Stimulated activated naive CD8-positive, alpha-beta T cell treated with anti-CD3 and anti-CD28 coated beads, Interleukin-15, amount 100 ng/mL, for 72 hours (primary cell): ENCODE measurements around the gene PHPT1.

ENCODE experiments used
- ATAC-seq: fragments of 150-1000 bp; cut with Tn5 transposase; 2 replicates; pipeline ENCODE4 v1.10.0; 2021; ENCODE audit warnings: mild to moderate bottlenecking, moderate library complexity
- DNase-seq, 2 donors: peaks; one replicate each; pipeline ENCODE4 v3.0.0; 2021 to 2022
- H3K27ac Mint-ChIP-seq, 2 donors: one replicate each; pipeline ENCODE4 v1.8.0; 2022; ENCODE audit warnings: mild to moderate bottlenecking in 2 of 2, mixed read lengths in 2 of 2, moderate library complexity in 2 of 2
- H3K27me3 Mint-ChIP-seq: one replicate; pipeline ENCODE4 v1.8.0; 2022; ENCODE audit warnings: mixed read lengths
- H3K4me1 Mint-ChIP-seq: one replicate; pipeline ENCODE4 v1.8.0; 2022; ENCODE audit warnings: mild to moderate bottlenecking, mixed read lengths
- H3K4me3 Mint-ChIP-seq, 2 donors: one replicate each; pipeline ENCODE4 v1.8.0; 2022; ENCODE audit warnings: mild to moderate bottlenecking in 2 of 2, mixed read lengths in 2 of 2, moderate library complexity in 1 of 2
- H3K9me3 Mint-ChIP-seq, 2 donors: one replicate each; pipeline ENCODE4 v1.8.0; 2022; ENCODE audit warnings: mixed read lengths in 2 of 2

The PHPT1 gene

DNA sequence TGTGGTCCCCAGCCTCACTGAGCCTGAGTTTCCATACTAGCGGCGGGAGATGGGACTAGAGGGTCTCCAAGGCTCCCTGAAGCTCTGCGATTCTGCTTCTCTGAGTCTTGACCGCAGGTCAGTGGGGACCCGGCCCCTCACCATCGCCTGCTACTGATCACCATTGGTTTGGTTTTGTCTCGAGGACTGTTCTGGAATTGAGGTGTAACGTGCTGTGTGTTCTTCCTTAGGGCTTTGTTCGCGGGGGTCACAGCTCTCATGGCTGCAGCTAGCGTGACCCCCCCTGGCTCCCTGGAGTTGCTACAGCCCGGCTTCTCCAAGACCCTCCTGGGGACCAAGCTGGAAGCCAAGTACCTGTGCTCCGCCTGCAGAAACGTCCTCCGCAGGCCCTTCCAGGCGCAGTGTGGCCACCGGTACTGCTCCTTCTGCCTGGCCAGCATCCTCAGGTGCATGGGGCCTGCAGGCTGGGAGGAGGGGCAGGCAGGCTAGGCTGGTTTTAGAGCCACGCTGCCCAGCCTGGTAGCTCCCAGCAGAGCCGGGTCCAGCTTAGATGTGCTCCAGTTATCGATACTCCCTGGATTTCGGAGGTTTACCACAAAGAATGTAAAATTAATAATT, 49.4 kb downstream of the PHPT1 start:
- H3K4me1 Mint-ChIP-seq: peaks cover 81% of the 10 kb centered on the region
- DNase-seq: no peak
- no peak overlapping the region for H3K27ac Mint-ChIP-seq
- H3K9me3 Mint-ChIP-seq: no peaks in the 10 kb centered on the region
- H3K27me3 Mint-ChIP-seq: no peaks in the 10 kb centered on the region
- H3K4me3 Mint-ChIP-seq: no peak overlapping the region
- ATAC-seq: no peak

DNA sequence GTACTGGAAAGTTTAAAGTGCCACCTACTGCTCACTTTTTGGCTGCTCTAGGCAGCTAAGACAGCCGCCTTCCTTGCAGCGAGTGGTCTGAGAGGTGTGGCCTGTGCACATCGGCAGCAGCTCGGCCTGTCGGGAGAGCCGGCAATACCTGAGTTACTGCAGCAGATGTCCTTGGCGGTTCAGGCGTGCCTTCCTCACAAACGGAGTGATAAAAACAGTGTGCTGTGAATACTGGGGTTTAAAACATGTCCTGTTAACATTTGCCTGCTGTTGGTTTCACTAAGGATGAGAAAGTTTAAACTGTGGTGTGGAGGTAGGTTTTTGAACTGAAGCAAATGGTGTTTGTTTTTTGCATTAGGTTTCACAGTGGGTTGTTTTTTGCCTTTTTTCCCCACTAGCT, 50.0 kb downstream of the PHPT1 start:
- no peak overlapping the region for H3K27ac Mint-ChIP-seq
- no peaks in the 10 kb centered on the region for H3K9me3 Mint-ChIP-seq
- no peak for ATAC-seq
- no peak for DNase-seq
- no peaks in the 10 kb centered on the region for H3K27me3 Mint-ChIP-seq
- H3K4me3 Mint-ChIP-seq: no peak overlapping the region
- H3K4me1 Mint-ChIP-seq: peaks cover 79% of the 10 kb centered on the region

DNA sequence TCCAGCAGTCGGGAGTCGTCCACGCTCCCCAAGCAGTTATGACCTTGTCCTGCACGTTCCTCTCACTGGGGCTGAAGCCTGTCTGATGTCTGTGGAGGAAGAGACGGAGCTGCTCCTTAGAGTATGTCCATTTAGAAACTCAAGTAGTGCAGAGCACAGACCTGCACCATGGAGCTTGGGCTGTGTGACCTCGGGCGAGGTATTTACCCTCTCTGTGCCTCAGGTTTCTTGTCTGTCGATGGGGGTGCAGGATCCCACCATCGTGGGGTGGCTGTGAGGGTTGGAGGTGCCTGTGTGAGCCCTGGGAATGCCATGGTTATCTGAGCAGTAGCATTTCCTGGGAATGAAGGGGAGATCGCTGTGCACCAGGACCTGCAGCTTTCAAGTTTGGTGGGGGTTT, 51.3 kb downstream of the PHPT1 start:
- H3K27me3 Mint-ChIP-seq: no peaks in the 10 kb centered on the region

More for the DNA sequence above, 51.3 kb downstream of the PHPT1 start:
- H3K4me3 Mint-ChIP-seq: peak overlapping the region in 1 of 2 donors; percentile 16
- no peak for ATAC-seq
- H3K4me1 Mint-ChIP-seq: peaks cover 76% of the 10 kb centered on the region
- peak overlapping the region; percentile 9 to 77 for H3K27ac Mint-ChIP-seq
- DNase-seq: no peak
- H3K9me3 Mint-ChIP-seq: no peaks in the 10 kb centered on the region
